OCI-LY7 (cell line): ENCODE measurements around the gene KRCC1.

Source experiments
- EZH2phosphoT487 ChIP-seq: fragments of 200-600 bp; sonication (generic); IDR thresholded peaks from 2 replicates; pipeline ENCODE4 v1.6.1; 2018; ENCODE audit warnings: low read depth, borderline replicate concordance, mild to moderate bottlenecking, mixed run types, antibody characterized with exemption, low read length, moderate library complexity, mixed read lengths
- TF ChIP-seq, protein P1 (sequence below): fragments of 200-600 bp; sonication (generic); conservative IDR thresholded peaks from 2 replicates; pipeline ENCODE4 v1.5.1; 2014; ENCODE audit warnings: mild to moderate bottlenecking, antibody characterized with exemption, low read length, moderate library complexity, mixed read lengths

DNA sequence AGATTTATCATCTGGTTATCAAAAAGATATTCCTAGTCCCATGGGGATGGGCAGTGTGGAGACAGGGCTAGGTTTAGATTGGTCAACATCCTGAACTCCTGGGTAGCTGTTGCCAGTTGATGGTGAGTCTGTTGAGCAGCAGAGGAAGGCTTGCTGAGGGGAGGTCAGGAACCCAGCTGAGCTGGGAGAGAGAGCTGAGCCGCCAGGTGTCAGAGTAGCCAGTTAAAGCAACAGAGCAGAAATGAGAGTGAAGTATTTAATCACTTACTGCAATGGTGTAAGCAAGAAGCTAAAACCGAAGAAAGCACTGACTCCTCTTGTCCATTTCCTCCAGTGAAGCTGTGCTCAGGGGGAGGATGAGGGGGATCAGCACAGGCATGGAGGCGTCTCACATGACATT, 41.6 kb upstream of the KRCC1 start:
- TF ChIP-seq, protein P1, sequence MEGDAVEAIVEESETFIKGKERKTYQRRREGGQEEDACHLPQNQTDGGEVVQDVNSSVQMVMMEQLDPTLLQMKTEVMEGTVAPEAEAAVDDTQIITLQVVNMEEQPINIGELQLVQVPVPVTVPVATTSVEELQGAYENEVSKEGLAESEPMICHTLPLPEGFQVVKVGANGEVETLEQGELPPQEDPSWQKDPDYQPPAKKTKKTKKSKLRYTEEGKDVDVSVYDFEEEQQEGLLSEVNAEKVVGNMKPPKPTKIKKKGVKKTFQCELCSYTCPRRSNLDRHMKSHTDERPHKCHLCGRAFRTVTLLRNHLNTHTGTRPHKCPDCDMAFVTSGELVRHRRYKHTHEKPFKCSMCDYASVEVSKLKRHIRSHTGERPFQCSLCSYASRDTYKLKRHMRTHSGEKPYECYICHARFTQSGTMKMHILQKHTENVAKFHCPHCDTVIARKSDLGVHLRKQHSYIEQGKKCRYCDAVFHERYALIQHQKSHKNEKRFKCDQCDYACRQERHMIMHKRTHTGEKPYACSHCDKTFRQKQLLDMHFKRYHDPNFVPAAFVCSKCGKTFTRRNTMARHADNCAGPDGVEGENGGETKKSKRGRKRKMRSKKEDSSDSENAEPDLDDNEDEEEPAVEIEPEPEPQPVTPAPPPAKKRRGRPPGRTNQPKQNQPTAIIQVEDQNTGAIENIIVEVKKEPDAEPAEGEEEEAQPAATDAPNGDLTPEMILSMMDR: no peak
- TF ChIP-seq EZH2phosphoT487: no peak
